GM12872 (cell line): ENCODE results near the gene CSTA.

Experiments used
- TF ChIP-seq, protein P1 (sequence below): IDR thresholded peaks from 3 replicates; pipeline ENCODE4 v1.5.1; 2011; ENCODE audit warnings: low read depth, mild to moderate bottlenecking, low read length, moderate library complexity; ENCODE audit not compliant: insufficient read depth

CSTA gene

DNA sequence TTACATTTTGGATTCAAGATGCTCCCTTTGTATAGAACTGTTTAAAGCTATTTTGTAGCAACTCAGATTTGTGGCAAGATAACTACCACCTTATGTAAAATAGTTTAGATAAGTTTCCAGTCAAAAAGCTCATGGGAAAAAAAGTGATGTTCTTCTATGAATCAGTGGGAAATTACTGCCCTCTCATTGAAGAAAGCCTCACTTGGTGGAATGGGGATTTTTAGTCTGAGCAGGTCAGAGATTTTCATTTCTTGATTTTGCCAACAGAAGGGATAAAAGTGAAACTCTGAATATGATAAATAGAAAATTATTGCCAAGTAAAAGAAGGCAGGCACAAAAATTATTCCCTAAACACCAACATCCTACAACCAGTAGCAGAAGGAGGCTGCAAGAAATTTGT is 25.8 kb upstream of the CSTA start:
- TF ChIP-seq, protein P1, sequence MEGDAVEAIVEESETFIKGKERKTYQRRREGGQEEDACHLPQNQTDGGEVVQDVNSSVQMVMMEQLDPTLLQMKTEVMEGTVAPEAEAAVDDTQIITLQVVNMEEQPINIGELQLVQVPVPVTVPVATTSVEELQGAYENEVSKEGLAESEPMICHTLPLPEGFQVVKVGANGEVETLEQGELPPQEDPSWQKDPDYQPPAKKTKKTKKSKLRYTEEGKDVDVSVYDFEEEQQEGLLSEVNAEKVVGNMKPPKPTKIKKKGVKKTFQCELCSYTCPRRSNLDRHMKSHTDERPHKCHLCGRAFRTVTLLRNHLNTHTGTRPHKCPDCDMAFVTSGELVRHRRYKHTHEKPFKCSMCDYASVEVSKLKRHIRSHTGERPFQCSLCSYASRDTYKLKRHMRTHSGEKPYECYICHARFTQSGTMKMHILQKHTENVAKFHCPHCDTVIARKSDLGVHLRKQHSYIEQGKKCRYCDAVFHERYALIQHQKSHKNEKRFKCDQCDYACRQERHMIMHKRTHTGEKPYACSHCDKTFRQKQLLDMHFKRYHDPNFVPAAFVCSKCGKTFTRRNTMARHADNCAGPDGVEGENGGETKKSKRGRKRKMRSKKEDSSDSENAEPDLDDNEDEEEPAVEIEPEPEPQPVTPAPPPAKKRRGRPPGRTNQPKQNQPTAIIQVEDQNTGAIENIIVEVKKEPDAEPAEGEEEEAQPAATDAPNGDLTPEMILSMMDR = no peak

DNA sequence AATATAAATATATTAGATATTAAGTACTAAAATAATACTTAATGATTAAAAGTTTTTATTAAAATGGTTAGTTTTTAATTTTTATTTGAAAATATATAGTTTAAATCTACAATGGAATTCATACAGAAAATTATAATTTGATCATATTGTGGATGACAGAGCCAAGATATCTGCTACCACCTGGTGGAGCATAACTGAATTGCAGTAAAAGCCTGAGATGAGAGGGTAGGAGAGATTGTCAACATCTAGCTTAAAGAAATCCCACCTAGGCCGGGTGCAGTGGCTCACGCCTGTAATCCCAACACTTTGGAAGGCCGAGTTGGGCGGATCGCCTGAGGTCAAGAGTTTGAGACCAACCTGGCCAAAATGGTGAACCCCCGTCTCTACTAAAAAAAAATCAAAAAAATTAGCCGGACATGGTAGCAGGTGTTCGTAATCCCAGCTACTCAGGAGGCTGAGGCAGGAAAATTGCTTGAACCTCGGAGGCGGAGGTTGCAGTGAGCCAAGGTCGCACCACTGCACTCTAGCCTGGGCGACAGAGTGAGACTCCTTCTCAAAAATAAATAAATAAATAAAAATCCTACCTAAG is 25.1 kb upstream of the CSTA start:
- TF ChIP-seq, protein P1 = peak; percentile 62

DNA sequence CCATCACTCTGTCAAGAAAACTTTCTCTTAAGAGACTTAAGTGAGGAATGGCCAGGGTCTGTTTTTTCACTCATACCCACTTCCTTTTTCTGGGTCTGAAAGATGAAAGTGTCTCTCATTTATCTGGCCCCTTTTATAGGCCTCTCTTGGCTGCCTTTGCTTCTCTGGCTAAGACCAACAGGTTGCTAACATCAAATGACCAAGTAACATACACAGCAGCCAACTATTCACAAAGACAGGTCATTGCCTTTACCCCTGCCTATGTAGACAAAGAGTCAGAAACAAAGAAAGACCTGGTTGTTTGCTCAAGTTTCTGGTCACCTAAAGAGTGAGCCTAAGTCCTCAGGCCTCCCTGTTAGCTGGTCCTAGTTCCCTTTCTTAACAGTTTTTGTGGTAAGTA is 24.0 kb upstream of the CSTA start:
- TF ChIP-seq, protein P1 = no peak

DNA sequence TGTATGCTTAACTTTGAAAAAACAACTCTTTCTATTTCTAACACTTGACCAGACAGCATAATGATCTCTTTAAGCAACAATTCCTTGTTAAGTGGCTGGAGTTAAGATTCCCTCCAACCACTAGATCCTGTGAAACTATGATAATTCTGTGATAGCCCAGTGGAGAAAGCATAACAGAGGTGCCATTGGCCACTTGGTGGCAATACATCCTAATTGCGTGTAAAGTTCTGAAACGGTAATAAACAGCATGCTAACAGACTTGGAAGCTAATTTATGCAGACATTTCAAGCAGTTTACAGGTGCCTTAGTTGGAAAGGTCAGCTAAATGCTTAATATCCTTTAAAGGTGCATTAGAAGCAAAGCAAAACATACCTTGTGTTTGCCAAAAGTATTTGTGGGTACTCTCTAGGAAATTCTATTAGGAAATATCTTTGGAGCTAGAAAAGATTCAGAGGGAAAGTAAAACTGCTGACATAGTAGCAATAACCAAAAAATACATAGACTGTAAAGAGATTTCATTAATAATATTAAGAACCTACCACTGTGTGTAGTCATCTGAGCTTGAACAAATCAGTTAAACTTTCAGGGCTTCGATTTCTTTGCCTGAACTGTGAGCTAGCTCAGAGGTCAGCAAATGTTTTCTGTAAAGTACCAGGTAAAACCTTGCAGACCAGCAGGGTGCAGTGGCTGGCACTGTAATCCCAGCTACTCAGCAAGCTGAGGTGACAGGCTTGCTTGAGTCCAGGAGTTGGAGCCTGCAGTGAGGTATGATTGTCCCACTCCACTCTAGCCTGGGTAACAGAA is 19.0 kb upstream of the CSTA start:
- TF ChIP-seq, protein P1 = peak; percentile 38; the same call in 1 of the 3 replicates

DNA sequence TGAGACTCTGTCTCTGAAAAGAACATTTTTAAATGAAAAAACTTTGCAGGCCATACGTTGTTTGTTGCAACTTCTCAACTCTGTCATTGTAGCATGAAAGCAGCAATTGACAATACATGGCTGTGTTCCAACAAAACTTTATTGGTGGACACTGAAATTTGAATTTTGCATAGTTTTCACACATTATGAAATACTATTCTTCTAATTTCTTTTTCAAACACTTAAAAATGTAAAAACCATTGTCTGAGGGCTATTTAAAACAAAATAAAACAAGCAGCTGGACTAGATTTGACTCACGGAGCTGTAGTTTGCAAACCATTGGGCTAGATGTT is 18.5 kb upstream of the CSTA start:
- TF ChIP-seq, protein P1 = no peak

DNA sequence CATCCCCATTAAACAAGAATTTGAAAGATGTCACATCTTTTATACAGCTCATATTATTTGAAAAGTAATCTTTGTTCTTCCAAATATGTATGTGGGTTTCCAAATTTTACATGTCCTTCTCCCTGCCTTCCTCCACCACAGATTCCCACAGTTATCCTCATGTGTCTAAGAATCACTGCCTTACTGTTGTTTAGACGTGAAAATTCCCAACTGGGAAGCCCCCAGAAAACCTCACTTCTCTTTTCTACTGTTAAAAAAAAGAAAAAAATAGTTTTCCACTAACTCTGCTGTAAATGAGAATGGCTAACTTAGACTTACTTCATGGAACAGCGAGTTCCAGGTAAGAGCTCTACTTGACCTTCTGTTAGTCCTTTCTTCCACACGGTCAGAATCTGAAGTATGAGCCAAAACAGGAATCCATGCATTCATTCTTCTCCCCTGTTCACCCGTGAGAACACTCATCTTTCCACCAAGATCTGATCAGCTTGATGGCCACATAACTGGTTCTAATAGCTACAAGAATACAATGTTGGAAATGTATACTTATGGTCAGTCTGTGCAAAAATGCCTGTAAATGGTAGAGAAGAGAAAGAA is 17.9 kb upstream of the CSTA start:
- TF ChIP-seq, protein P1 = no peak

DNA sequence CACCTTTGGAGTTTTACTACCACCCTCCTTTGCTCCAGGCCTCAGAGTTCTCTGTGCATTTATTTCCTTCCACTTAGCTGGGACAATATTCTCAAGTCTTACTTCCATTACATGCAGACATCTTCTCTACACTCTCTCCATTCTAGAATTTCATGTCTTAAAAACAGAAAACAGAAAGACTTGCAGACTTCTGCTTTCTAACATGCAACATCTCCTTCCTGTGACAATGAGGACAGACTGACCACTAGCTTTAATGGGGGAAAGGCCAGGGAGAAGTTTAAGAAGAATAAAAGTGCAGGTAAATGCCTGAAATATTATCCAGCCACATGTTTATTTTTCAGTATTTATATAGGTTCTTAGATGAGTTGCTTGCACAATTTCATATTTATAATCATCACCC is 17.1 kb upstream of the CSTA start:
- TF ChIP-seq, protein P1 = no peak
